GM08714 (cell line): ENCODE measurements around the gene RAPGEF2.
A peak's percentile ranks its signal among the peaks of the same experiment; 100 is the strongest.
"Not testable (repeated sequence)": the region's sequence is repeated elsewhere in the genome, so short reads cannot be mapped to it uniquely, and the experiment has no call there.

Source experiments
- H3K4me3 ChIP-seq: fragments of 200-500 bp; sonication (Bioruptor generic); 2 replicates; pipeline ENCODE4 v1.5.1; 2014; ENCODE audit warnings: mild to moderate bottlenecking, low read length, inconsistent platforms
- ZNF274 ChIP-seq: IDR thresholded peaks from 2 replicates; pipeline ENCODE4 v1.6.1; 2012; ENCODE audit warnings: mild to moderate bottlenecking, low read depth, low read length

The RAPGEF2 gene

GRCh38 chr4:159177265-159178150, 74.6 kb downstream of the RAPGEF2 start:
- H3K4me3 ChIP-seq = no peak overlapping the region
- no peak for TF ChIP-seq ZNF274

GRCh38 chr4:159178151-159178546, 75.3 kb downstream of the RAPGEF2 start:
- TF ChIP-seq ZNF274 = no peak
- peak overlapping the region; percentile 34; the same call in 1 of the 2 replicates for H3K4me3 ChIP-seq

DNA sequence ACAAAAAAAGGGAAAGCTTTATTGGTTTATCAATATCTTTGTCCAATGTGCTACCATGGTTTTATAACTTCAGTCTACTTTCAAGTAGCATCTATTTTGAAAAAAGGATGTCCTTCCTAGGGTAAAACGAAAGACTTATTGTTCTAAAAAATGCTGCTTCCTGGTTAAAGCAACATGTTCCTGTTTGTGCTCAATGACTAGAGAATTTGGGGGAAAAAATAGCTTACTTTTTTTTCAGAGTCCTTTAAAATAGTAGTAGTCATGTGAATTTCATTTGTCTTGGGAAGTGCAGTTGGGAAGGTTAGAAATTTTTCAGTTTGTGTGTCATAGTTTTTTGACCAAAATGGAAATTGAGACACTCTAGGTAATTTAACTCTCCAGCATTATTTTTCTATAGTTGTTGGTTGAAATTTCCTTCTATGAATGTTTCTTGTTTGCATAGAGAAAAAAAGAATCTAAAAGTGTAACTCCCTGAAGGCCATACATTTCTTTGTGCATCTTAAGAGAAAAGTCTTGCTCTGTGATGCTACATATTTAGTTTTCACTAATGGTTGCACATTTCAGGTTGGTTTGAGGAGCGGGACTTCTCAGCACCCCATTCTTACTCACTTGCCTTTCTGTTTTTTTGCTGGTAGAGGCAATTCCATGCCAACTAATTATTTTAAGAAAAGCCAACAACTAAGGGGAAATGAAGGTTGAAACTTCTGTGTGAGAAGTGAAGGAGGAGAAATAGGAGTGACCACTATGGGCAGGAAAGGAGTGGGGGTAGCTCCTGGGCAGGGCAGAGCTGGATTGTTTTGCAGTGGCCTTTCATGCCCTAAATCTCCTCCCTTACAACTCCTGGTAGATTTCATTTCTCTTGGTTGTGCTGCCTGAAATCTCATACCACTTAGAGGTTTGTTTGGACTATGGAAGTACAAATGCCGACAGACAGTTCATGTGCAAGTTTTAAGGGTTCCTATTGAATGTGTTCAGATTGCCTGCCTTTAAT, 76.4 kb downstream of the RAPGEF2 start:
- peak overlapping the region; percentile 69; the same call in 1 of the 2 replicates for H3K4me3 ChIP-seq

GRCh38 chr4:159183885-159184605, 81.2 kb downstream of the RAPGEF2 start:
- H3K4me3 ChIP-seq = not testable (repeated sequence)

More for the DNA sequence above, 76.4 kb downstream of the RAPGEF2 start:
- TF ChIP-seq ZNF274 = no peak

DNA sequence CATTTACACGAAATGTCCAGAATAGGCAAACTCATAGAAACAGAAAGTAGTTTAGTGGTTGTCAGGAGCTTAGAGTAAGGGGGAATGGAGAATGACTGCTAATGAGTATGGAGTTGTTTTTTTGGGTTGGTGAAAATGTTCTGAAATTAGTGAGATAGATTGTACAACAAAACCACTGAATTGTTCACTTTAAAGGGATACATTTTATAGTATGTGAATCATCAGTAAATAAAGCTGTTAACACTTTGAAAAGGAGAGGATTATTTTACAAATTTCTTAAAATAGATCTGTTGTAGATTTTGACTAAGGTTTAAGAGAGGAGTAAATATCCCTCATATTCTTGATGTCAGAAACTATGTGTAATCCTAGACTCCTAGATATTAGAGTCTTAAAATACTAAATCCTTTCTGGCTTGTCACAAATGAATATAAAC, 82.7 kb downstream of the RAPGEF2 start:
- H3K4me3 ChIP-seq = no peak overlapping the region
- TF ChIP-seq ZNF274 = no peak

DNA sequence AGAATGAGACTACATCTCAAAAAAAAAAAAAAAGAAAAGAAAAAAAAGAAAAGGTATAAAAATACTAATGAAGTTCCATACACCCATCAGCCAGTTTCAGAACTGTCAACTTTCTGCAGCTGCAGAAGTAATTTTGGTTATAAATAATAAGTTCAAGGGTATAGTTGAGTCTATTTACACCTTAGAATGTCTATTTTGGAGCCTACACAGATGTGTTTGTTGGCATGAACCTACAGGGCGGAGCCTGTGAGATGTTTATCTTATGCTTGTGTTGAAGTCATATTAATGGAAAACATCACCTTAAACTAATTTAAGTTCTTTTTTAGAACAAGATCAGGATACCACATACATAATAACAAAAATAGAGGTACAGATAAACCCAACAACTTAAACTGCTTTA, 85.8 kb downstream of the RAPGEF2 start:
- no peak for TF ChIP-seq ZNF274
- H3K4me3 ChIP-seq = no peak overlapping the region

GRCh38 chr4:159190651-159191050, 87.8 kb downstream of the RAPGEF2 start:
- TF ChIP-seq ZNF274 = no peak
- H3K4me3 ChIP-seq = no peak overlapping the region

- H3K4me3 ChIP-seq = no peak overlapping the region
- TF ChIP-seq ZNF274 = no peak
Observed at GRCh38 chr4:159191989-159192388, 89.1 kb downstream of the RAPGEF2 start.

DNA sequence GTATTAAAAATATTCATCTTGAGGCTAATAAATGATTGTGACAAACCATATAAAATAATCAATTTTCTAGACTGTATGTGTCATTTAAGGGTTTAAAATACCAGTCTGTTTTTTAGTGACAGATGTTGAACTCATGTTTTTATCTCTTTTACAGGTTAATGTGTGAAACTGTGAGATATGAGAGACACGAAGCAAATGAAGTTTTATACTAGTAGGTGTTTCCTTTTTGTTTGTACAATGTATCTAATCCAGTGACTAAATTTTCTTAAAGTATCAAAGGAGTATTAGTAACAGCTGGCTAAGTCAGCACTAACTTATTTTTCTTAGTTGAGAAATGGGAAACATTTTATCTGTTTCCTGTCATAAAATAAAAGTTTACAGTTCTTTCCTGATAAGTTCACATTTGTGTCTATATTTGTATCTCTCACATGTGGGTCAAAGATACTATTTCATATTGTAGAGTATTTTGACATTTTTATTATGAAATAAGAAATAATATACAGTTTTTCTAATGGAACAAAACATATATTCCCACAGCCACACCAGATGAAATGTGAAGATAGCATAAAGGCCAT, 90.3 kb downstream of the RAPGEF2 start:
- TF ChIP-seq ZNF274 = no peak

DNA sequence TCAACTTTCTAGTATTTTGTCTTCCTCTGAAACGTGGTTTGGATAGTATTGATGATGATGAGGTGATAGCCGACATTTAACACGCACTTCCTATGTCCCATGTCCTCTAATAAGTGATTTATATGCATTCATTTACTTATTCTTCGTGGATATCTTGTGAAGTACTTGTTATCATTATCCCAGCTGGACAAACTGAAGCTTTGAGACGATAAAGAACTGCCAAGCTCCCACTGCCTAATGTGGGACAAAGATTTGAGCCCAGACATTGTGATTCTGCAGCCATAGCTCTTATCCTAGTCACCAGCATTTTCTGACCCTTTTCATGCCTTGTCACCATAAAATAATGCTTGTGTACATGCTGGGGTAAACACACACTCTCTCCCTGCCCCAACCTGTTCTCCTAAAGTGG, 92.5 kb downstream of the RAPGEF2 start:
- no peak for TF ChIP-seq ZNF274
- H3K4me3 ChIP-seq = no peak overlapping the region

More for the DNA sequence above, 90.3 kb downstream of the RAPGEF2 start:
- H3K4me3 ChIP-seq = no peak overlapping the region

DNA sequence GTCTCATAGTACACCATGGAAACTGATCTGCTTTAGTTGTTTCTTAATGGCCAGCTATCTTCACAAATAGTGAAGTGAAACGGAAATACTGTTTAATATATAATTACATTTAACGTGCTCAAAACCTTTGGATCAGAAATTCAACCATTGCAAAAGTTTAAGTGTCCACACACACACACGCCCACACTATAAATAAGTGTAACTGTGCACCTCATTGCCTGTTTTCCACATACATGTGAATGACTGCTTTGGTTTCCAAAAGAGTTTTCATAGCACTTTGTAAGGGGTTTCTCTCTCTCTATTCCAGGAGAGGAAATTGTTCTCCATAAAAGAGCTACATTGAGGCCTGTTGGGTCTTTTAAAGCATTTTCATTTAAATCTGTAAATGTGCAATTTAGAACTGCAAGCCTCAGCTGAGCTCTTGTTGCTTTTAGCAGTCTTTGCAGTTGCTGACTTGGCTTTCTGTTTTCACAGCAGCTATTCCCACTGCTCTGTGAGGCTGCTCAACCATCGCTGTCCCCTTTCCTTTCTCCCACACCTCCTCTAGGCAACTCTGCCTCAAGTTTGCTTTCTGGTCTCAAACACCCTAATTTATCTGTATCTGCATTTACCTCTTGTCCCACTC, 94.5 kb downstream of the RAPGEF2 start:
- no peak overlapping the region for H3K4me3 ChIP-seq
- no peak for TF ChIP-seq ZNF274

DNA sequence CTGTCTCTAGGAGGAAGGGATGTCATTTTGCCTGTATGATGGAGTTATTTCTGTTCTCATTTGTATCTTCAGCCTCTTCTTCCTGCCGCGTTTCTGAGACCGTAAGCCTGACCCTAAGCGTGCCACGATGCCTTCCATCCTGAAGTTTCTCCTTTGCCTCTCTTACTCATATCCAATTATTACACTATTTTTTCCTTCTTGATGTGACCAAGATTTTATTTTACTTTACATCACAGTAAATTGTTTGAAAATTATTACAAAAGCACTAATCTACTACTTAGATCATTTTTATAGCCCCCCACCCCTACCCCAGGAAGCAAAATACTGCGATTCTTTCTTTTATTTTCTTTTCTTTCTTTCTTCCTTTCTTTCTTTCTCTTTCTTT, 95.0 kb downstream of the RAPGEF2 start:
- no peak for TF ChIP-seq ZNF274

GRCh38 chr4:159199826-159200225, 96.9 kb downstream of the RAPGEF2 start:
- no peak for TF ChIP-seq ZNF274
- no peak overlapping the region for H3K4me3 ChIP-seq

More for the DNA sequence above, 95.0 kb downstream of the RAPGEF2 start:
- no peak overlapping the region for H3K4me3 ChIP-seq

DNA sequence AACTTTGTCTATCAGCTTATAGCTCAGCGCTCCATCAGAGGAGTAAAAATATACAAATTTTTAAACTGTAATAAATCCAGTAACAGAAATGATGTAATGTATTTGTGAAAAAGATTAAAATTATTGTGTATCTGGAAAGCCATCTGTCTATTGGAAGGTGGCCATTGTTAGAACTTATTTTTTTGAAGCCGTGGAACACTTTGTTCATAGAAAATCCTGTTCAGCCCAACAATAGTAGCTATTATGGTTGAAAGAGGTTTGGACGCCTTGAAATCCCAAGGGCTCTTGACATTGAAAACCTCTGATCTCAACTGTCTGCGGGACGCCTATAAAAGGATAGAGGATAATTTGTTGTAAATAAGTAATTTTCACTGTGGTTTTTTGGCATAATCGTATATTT, 98.3 kb downstream of the RAPGEF2 start:
- H3K4me3 ChIP-seq = no peak overlapping the region
- no peak for TF ChIP-seq ZNF274
